GM23338 (cell line): ENCODE measurements around the gene TTPAL. TPM values are rescaled to one million over a fixed set of nuclear protein-coding genes. Genes with fewer than 3 reads are reported as not detected.

Source experiments
- ATAC-seq: fragments of 200-7000 bp; cut with Tn5 transposase; 3 replicates; pipeline ENCODE4 v1.9.1; 2020
- DNase-seq: peaks from one replicate; pipeline ENCODE4 v3.0.0-alpha.2; 2015; ENCODE audit warnings: low spot score
- H2AFZ ChIP-seq: fragments of 200-600 bp; sonication (generic); 2 replicates; pipeline ENCODE4 v1.8.0; 2016; ENCODE audit warnings: antibody characterized with exemption, mild to moderate bottlenecking, moderate library complexity
- H3F3A ChIP-seq: fragments of 200-600 bp; sonication (generic); replicated peaks from 2 replicates; pipeline ENCODE4 v1.8.0; 2017; ENCODE audit warnings: antibody characterized with exemption, mixed run types, low read depth
- H3K27ac ChIP-seq: fragments of 200-600 bp; sonication (generic); 2 replicates; pipeline ENCODE4 v1.6.1; 2016; ENCODE audit warnings: low read depth
- H3K27me3 ChIP-seq: fragments of 200-600 bp; sonication (generic); 2 replicates; pipeline ENCODE4 v1.8.0; 2016; ENCODE audit warnings: mild to moderate bottlenecking, mixed run types, moderate library complexity; ENCODE audit not compliant: insufficient read depth
- H3K36me3 ChIP-seq: fragments of 200-600 bp; sonication (generic); 2 replicates; pipeline ENCODE4 v1.8.0; 2016; ENCODE audit warnings: mild to moderate bottlenecking; ENCODE audit not compliant: insufficient read depth
- H3K4me1 ChIP-seq: fragments of 200-600 bp; sonication (generic); 2 replicates; pipeline ENCODE4 v1.8.0; 2016; ENCODE audit warnings: mild to moderate bottlenecking, moderate library complexity; ENCODE audit not compliant: insufficient read depth
- H3K4me2 ChIP-seq: fragments of 200-600 bp; sonication (generic); 2 replicates; pipeline ENCODE4 v1.7.1; 2017; ENCODE audit warnings: mixed run types
- H3K4me3 ChIP-seq: fragments of 200-600 bp; sonication (generic); 2 replicates; pipeline ENCODE4 v1.6.1; 2016; ENCODE audit warnings: mixed run types
- H3K79me2 ChIP-seq: fragments of 200-600 bp; sonication (generic); replicated peaks from 2 replicates; pipeline ENCODE4 v1.8.0; 2017; ENCODE audit warnings: mild to moderate bottlenecking; ENCODE audit not compliant: insufficient read depth
- H3K9me2 ChIP-seq: fragments of 200-600 bp; sonication (generic); 2 replicates; pipeline ENCODE4 v1.8.0; 2017; ENCODE audit not compliant: insufficient read depth
- H4K20me1 ChIP-seq: fragments of 200-600 bp; sonication (generic); replicated peaks from 2 replicates; pipeline ENCODE4 v1.8.0; 2017; ENCODE audit warnings: mild to moderate bottlenecking; ENCODE audit not compliant: insufficient read depth
- H3K27ac Mint-ChIP-seq: 2 replicates; pipeline ENCODE4 v1.8.0; 2020; ENCODE audit warnings: inconsistent platforms, mild to moderate bottlenecking, moderate library complexity, mixed read lengths
- H3K27me3 Mint-ChIP-seq: 3 replicates; pipeline ENCODE4 v1.8.0; 2022; ENCODE audit warnings: low read depth, mild to moderate bottlenecking, moderate library complexity, mixed read lengths, inconsistent platforms; ENCODE audit not compliant: insufficient read depth, poor library complexity
- H3K36me3 Mint-ChIP-seq: 3 replicates; pipeline ENCODE4 v1.8.0; 2021; ENCODE audit warnings: low read depth, mild to moderate bottlenecking, inconsistent platforms, moderate library complexity, mixed read lengths
- H3K4me1 Mint-ChIP-seq: 3 replicates; pipeline ENCODE4 v1.8.0; 2020; ENCODE audit warnings: mild to moderate bottlenecking, inconsistent platforms, mixed read lengths
- H3K4me3 Mint-ChIP-seq: 3 replicates; pipeline ENCODE4 v1.8.0; 2021; ENCODE audit warnings: moderate library complexity, mild to moderate bottlenecking, inconsistent platforms, mixed read lengths
- H3K9me3 Mint-ChIP-seq: 3 replicates; pipeline ENCODE4 v1.8.0; 2020; ENCODE audit warnings: moderate library complexity, mild to moderate bottlenecking, inconsistent platforms, mixed read lengths
- CREB1 ChIP-seq: fragments of 250-450 bp; sonication (Bioruptor Pico); IDR thresholded peaks from 2 replicates; pipeline ENCODE4 v1.5.0; 2020; ENCODE audit warnings: low read depth, mild to moderate bottlenecking, moderate library complexity
- EZH2phosphoT487 ChIP-seq: fragments of 200-600 bp; sonication (generic); IDR thresholded peaks from one replicate; pipeline ENCODE4 v1.8.1; 2018; ENCODE audit warnings: antibody characterized with exemption; ENCODE audit not compliant: unreplicated experiment
- JUNB ChIP-seq: IDR thresholded peaks from one replicate; pipeline ENCODE4 v1.6.1; 2016; ENCODE audit warnings: antibody characterized with exemption; ENCODE audit not compliant: unreplicated experiment
- NANOG ChIP-seq: IDR thresholded peaks from 2 replicates; pipeline ENCODE4 v1.6.1; 2016; ENCODE audit warnings: antibody characterized with exemption, borderline replicate concordance
- POLR2AphosphoS5 ChIP-seq: IDR thresholded peaks from 2 replicates; pipeline ENCODE4 v1.6.1; 2016; ENCODE audit warnings: antibody characterized with exemption, low read depth
- ZNF331 ChIP-seq: fragments of 250-450 bp; sonication (Bioruptor Pico); IDR thresholded peaks from 2 replicates; pipeline ENCODE4 v1.5.0; 2020; ENCODE audit warnings: low read depth, mild to moderate bottlenecking, moderate library complexity
- polyA plus RNA-seq: library from polyadenylated mRNA; unstranded; fragments of >200 nt; fragmentation: Nextera tagmentation; extraction: Ambion mirVana; gene quantifications from 2 replicates; pipeline ENCODE4 v1.2.1, GENCODE V29; 2016
- total RNA-seq: library from RNA; depleted of rRNA; stranded (reverse); fragments of >200 nt; shearing (Covaris generic); gene quantifications from 2 replicates; pipeline ENCODE4 v1.2.3, GENCODE V29; 2014
- TF ChIP-seq, protein P1 (sequence below), 2 experiments: fragments of 200-600 bp in 1 of 2; sonication (generic) in 1 of 2; conservative IDR thresholded peaks; 2 replicates each; pipeline versions ENCODE4 v1.5.1 to v1.6.1; 2016 to 2017; ENCODE audit warnings: antibody characterized with exemption in 2 of 2, low read depth in 2 of 2, mild to moderate bottlenecking in 2 of 2, moderate library complexity in 1 of 2
- TF ChIP-seq, protein P2 (sequence below): IDR thresholded peaks from 2 replicates; pipeline ENCODE4 v1.6.1; 2016; ENCODE audit warnings: antibody characterized with exemption
- TF ChIP-seq, protein P3 (sequence below): IDR thresholded peaks from one replicate; pipeline ENCODE4 v1.6.1; 2018; ENCODE audit warnings: antibody characterized with exemption; ENCODE audit not compliant: unreplicated experiment

Gene TTPAL
- total and polyA plus RNA-seq, 2 experiments from 2014 or later, result 3.7 to 10.2 TPM

DNA sequence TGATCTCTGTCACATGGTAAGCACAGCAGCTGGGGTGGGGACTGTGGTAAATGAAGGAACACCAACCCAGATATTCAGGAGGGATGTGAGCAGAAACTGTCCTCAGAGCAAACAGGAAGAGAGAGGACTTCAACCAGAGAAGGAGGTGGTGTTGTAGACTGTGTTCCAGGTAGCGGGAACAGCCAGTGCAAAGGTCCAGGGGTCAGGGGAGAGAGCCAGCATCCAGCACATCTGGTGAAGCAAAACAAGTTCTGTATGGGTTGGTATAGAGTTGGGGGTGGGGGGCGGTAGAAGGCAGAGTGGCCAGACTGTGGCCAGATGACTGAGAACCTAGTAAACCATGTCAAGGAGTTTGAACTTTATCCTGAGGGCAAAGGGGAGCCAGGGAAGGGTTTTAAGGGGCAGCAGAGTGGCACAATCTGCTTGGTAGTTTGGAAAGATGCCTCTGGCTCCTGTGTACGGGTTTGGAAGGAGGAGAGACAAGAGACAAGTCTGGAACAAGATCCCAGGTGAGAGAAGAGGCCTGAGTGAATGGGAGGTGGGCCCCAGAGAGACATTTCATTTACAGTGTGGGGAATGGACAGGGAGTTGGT, 27.8 kb upstream of the TTPAL start:
- H3K36me3 Mint-ChIP-seq, result no peaks in the 10 kb centered on the region
- Histone ChIP-seq H4K20me1 (no peaks in the 10 kb centered on the region), H3K9me2 (no peaks in the 10 kb centered on the region), H3K27me3 (no peaks in the 10 kb centered on the region), H3K4me2 (no peak overlapping the region), H3F3A (no peaks in the 10 kb centered on the region), H3K4me3 (no peak overlapping the region), H3K36me3 (no peaks in the 10 kb centered on the region), H3K4me1 (no peaks in the 10 kb centered on the region), H2AFZ (no peak overlapping the region), H3K27ac (no peak overlapping the region), H3K79me2 (no peaks in the 10 kb centered on the region)
- H3K9me3 Mint-ChIP-seq, result no peaks in the 10 kb centered on the region
- H3K27ac Mint-ChIP-seq, result no peak overlapping the region
- TF ChIP-seq ZNF331 (CRISPR knock-in tag) (no peak), POLR2AphosphoS5 (no peak), JUNB (no peak), NANOG (no peak), CREB1 (CRISPR knock-in tag) (no peak)
- no peak overlapping the region for H3K4me3 Mint-ChIP-seq
- ATAC-seq (no peak), DNase-seq (no peak)
- peaks cover 2% of the 10 kb centered on the region for H3K27me3 Mint-ChIP-seq
- H3K4me1 Mint-ChIP-seq, result no peaks in the 10 kb centered on the region

DNA sequence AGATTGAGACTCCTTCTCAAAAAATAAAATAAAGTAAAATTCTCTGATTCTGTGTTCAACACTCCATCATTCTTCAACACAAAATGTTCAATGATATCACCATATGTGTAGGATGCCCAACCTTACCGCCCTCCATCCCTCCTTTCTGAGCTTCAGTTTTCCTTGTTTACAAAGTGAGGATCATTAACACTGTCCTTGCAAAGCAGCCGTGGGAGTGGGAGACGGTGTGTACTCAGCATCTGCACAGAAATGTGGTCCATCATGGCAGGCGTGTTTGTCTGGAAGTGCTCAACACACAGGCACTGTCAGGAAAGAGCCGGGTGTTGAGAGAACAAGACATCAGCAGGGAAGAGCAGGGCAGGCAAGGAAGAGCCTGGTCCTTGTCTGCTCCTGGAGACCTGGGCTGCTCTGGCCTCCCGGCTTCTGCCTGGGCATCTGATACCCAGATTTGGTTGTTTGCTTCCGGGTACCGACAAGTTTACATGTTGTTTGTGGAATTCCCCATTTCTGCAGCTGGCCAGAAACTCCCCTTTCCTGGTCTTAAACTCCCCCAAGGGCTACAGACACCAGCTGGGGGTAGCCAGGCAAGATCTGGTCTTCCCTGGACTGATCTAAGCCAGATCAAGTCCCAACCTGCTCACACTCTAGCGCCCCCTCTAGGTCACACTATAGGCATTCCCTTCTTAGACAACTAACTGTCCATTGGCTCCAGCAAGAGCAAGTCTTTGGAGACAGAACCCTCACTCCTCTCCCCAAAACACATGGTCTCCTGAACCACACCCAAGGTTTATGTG, 26.7 kb upstream of the TTPAL start:
- Histone ChIP-seq H3K79me2 (no peaks in the 10 kb centered on the region), H3K4me1 (no peaks in the 10 kb centered on the region), H3K27ac (no peak overlapping the region), H3K4me3 (no peak overlapping the region), H4K20me1 (no peaks in the 10 kb centered on the region), H3K36me3 (no peaks in the 10 kb centered on the region), H3F3A (no peaks in the 10 kb centered on the region), H3K9me2 (no peaks in the 10 kb centered on the region), H3K27me3 (no peaks in the 10 kb centered on the region), H3K4me2 (no peak overlapping the region), H2AFZ (no peak overlapping the region)
- ATAC-seq (peak; percentile 97), DNase-seq (peak; percentile 90)
- H3K4me3 Mint-ChIP-seq, result no peak overlapping the region
- peaks cover 2% of the 10 kb centered on the region for H3K27me3 Mint-ChIP-seq
- no peak overlapping the region for H3K27ac Mint-ChIP-seq
- H3K4me1 Mint-ChIP-seq, result no peaks in the 10 kb centered on the region
- no peaks in the 10 kb centered on the region for H3K36me3 Mint-ChIP-seq
- no peak for TF ChIP-seq JUNB
- no peak for TF ChIP-seq POLR2AphosphoS5
- TF ChIP-seq, protein P1, sequence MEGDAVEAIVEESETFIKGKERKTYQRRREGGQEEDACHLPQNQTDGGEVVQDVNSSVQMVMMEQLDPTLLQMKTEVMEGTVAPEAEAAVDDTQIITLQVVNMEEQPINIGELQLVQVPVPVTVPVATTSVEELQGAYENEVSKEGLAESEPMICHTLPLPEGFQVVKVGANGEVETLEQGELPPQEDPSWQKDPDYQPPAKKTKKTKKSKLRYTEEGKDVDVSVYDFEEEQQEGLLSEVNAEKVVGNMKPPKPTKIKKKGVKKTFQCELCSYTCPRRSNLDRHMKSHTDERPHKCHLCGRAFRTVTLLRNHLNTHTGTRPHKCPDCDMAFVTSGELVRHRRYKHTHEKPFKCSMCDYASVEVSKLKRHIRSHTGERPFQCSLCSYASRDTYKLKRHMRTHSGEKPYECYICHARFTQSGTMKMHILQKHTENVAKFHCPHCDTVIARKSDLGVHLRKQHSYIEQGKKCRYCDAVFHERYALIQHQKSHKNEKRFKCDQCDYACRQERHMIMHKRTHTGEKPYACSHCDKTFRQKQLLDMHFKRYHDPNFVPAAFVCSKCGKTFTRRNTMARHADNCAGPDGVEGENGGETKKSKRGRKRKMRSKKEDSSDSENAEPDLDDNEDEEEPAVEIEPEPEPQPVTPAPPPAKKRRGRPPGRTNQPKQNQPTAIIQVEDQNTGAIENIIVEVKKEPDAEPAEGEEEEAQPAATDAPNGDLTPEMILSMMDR (conservative IDR thresholded peaks at IDR 0.05; ENCODE audit: low read depth in 2 of 2), result peak; percentile 81 to 85
- H3K9me3 Mint-ChIP-seq, result no peaks in the 10 kb centered on the region; the same call in 2 of the 3 replicates

DNA sequence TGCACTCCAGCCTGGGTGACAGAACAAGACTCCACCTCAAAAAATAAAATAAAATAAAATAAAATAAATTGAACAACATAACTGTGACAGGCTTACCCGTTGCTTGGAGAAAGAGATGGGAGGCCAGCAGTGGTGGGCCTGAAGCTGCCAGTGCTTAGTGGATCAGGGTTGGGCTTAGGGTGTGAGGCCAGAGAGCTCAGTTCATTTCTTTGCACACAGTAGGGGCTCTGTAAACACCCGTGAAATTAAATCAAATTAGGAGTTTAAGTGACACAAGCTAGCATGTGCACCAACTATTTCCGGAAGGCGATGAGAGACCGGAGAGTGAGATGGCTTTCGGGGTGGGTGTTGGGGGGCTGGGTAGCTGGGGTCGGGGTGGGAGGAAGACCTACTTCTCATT, 25.8 kb upstream of the TTPAL start:
- no peaks in the 10 kb centered on the region for H3K79me2 ChIP-seq
- no peaks in the 10 kb centered on the region for H3K27me3 ChIP-seq
- no peaks in the 10 kb centered on the region for H3K4me1 ChIP-seq
- no peaks in the 10 kb centered on the region for H3F3A ChIP-seq
- H3K4me3 ChIP-seq, result no peak overlapping the region
- H3K36me3 Mint-ChIP-seq, result no peaks in the 10 kb centered on the region
- no peak overlapping the region for H2AFZ ChIP-seq
- no peak overlapping the region for H3K4me2 ChIP-seq
- no peaks in the 10 kb centered on the region for H4K20me1 ChIP-seq
- H3K9me2 ChIP-seq, result no peaks in the 10 kb centered on the region
- no peak overlapping the region for H3K27ac Mint-ChIP-seq
- no peaks in the 10 kb centered on the region for H3K4me1 Mint-ChIP-seq
- no peak overlapping the region for H3K27ac ChIP-seq
- no peaks in the 10 kb centered on the region; the same call in 2 of the 3 replicates for H3K9me3 Mint-ChIP-seq
- H3K4me3 Mint-ChIP-seq, result no peak overlapping the region
- DNase-seq (no peak), ATAC-seq (no peak)
- H3K36me3 ChIP-seq, result no peaks in the 10 kb centered on the region
- peaks cover 2% of the 10 kb centered on the region for H3K27me3 Mint-ChIP-seq
- TF ChIP-seq, protein P2, sequence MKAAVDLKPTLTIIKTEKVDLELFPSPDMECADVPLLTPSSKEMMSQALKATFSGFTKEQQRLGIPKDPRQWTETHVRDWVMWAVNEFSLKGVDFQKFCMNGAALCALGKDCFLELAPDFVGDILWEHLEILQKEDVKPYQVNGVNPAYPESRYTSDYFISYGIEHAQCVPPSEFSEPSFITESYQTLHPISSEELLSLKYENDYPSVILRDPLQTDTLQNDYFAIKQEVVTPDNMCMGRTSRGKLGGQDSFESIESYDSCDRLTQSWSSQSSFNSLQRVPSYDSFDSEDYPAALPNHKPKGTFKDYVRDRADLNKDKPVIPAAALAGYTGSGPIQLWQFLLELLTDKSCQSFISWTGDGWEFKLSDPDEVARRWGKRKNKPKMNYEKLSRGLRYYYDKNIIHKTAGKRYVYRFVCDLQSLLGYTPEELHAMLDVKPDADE, result no peak
- TF ChIP-seq EZH2phosphoT487, result no peak
- no peak for TF ChIP-seq POLR2AphosphoS5
- TF ChIP-seq, protein P3, sequence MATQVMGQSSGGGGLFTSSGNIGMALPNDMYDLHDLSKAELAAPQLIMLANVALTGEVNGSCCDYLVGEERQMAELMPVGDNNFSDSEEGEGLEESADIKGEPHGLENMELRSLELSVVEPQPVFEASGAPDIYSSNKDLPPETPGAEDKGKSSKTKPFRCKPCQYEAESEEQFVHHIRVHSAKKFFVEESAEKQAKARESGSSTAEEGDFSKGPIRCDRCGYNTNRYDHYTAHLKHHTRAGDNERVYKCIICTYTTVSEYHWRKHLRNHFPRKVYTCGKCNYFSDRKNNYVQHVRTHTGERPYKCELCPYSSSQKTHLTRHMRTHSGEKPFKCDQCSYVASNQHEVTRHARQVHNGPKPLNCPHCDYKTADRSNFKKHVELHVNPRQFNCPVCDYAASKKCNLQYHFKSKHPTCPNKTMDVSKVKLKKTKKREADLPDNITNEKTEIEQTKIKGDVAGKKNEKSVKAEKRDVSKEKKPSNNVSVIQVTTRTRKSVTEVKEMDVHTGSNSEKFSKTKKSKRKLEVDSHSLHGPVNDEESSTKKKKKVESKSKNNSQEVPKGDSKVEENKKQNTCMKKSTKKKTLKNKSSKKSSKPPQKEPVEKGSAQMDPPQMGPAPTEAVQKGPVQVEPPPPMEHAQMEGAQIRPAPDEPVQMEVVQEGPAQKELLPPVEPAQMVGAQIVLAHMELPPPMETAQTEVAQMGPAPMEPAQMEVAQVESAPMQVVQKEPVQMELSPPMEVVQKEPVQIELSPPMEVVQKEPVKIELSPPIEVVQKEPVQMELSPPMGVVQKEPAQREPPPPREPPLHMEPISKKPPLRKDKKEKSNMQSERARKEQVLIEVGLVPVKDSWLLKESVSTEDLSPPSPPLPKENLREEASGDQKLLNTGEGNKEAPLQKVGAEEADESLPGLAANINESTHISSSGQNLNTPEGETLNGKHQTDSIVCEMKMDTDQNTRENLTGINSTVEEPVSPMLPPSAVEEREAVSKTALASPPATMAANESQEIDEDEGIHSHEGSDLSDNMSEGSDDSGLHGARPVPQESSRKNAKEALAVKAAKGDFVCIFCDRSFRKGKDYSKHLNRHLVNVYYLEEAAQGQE, result no peak
- TF ChIP-seq NANOG, result no peak
- no peak for TF ChIP-seq CREB1 (CRISPR knock-in tag)
